GM18858 (cell line): ENCODE data around the gene GLIS2.

Experiments used
- ATAC-seq: cut with Tn5 transposase; IDR thresholded peaks from one replicate; pipeline ENCODE4 v1.9.1; 2021; ENCODE audit not compliant: unreplicated experiment

The GLIS2 gene

GRCh38 chr16:4315186-4316107 is at the start of gene GLIS2:
Gene GLIS2 (plus strand): TSS chr16:4316067. CDS start chr16:4332281, 16,214 bp downstream.
- no peak for ATAC-seq

DNA sequence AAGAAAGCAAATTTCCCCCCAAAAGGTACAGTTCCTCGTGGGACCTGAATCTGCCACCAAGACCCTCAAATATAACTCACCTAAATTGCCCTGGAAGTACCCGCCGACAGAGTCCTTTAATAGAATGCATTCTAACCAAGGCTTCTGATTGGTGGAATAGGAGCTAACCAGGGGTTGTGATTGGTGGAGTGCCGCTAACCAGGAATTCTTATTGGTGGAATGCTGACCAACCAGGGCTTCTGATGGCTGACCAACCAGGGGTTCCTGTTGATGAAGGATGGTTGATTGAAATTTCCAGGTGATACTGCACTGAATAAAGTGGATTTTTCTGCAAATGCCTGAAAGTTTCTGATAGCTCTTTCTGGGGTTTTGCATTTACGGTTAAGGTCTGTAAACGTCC is 49.5 kb upstream of the GLIS2 start:
- no peak for ATAC-seq

- ATAC-seq: no peak
These were observed 45.8 kb upstream of the GLIS2 start for GRCh38 chr16:4270091-4270490.

DNA sequence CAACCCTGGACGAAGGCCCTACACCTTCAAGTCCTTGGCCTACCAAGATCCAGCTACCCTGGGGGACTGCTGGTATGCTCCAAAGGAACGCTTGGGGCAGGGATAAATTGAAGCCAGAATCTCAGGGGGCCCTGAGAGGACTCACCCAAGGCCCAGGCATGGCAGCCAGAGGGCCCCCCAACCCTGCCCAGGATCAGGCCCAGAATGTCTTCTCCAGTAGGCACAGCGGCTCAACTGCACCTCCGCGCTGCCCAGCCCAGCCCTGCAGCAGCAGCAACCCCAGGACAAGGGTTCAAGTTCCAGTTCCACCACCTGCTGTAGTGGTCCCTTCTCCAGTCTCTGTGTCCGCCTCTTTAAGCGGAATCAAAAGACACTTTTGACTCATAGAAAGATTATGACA is 45.3 kb upstream of the GLIS2 start:
- no peak for ATAC-seq

GRCh38 chr16:4271176-4272113 is 44.4 kb upstream of the GLIS2 start:
- peak; percentile 46 for ATAC-seq

DNA sequence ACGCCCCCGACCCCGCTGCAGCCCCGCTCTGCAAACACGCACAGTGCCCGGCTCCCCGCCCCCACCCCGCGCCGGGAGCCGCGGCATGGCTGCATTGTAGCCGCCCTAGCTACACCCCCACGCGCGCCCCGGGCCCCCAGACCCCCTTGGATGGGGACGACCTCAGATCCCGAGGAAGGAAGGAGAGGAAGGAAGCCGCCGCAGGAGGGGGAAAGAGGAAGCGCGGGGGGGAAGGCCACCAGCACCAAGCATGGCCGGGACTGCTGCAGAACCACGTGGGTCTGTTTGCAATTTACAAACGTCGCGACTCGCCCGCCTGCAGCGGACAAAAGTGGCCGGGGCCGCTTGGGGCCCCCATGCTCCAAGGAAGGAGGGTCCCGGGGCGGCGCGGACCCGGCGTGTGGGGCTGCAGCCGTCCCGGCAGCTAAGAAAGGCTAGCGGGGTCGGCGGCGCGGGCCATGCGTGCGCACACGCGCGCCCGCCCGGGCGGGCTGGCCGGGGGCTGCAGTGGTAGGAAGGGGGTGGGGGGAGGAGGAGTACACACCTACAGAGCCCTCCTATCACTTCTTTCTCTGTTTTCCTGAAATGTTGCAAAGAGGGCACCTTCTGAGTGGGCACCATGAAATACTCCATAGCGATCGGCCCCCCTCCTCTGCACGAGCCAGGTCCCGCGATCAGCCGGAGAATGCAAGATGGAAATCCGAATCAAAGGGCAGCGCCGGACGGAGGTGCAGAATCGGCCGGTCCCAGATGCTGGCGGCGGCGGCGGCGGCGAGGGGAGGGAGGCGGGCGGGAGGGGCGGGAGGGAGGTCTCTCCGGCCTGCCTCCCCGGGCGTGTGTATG is 43.5 kb upstream of the GLIS2 start:
- no peak for ATAC-seq

- no peak for ATAC-seq
These were observed 42.0 kb upstream of the GLIS2 start for GRCh38 chr16:4273858-4274311.

GRCh38 chr16:4275861-4276260 is 40.0 kb upstream of the GLIS2 start:
- ATAC-seq: no peak

DNA sequence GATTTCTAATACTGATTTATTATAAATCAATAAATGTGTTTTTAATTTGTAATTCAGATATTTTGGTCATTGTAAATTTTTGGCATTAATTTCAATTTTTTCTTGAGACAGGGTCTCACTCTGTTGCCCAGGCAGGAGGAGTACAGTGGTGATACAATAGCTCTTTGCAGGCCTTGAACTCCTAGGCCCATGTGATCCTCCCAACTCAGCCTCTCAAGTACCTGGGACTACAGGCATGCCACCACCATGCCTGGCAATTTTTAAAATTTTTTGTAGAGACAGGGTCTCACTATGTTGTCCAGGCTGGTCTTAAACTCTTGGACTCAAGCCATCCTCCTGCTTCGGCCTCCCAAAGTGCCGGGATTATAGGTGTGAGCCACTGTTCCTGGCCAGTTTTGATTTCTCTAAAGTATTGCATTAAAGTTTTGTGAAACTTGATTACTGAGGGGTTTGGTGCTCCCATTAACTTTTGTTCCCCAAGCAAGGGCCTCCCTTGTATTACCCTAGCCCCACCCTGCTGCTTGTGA is 37.8 kb upstream of the GLIS2 start:
- no peak for ATAC-seq

DNA sequence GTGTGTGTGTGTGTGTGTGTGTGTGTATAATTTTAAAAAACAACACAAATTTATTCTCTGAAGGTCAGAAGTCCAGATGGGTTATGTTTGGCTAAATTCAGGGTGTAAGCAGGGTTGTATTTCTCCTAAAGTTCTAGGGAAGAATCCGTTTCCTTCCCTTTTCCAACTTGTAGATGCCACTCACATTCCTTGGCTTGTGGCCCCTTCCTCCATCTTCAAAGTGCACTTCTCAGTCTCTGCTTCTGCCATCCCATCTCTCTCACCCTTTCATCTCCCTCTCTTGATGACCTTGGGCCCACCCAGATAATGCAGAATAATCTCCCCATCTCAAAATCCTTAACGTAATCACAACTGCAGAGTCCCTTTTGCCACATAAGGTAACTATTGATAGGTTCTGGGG is 35.2 kb upstream of the GLIS2 start:
- ATAC-seq: no peak

DNA sequence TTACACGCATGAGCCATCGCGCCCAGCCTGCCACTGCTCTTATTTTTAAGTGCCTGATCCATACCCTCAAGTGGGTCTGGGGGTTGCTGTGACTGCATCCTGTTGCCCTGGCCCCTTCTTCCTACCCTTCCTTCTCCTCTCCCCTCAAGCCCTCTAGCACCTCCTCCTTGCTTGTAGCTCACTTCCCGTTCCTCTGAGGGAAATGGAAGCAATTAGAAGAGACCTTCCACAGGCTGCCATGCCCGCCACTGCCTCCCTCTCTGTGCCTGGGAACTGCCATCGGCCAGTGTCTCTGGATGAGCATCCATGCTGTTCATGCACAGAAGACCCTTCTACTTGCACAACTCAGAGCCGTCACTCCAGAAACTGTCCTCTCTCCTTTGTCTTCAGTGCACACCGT is 32.4 kb upstream of the GLIS2 start:
- ATAC-seq: no peak

GRCh38 chr16:4283939-4284338 is 31.9 kb upstream of the GLIS2 start:
- ATAC-seq: no peak

- ATAC-seq: no peak
These were observed 30.7 kb upstream of the GLIS2 start for GRCh38 chr16:4285167-4285566.

DNA sequence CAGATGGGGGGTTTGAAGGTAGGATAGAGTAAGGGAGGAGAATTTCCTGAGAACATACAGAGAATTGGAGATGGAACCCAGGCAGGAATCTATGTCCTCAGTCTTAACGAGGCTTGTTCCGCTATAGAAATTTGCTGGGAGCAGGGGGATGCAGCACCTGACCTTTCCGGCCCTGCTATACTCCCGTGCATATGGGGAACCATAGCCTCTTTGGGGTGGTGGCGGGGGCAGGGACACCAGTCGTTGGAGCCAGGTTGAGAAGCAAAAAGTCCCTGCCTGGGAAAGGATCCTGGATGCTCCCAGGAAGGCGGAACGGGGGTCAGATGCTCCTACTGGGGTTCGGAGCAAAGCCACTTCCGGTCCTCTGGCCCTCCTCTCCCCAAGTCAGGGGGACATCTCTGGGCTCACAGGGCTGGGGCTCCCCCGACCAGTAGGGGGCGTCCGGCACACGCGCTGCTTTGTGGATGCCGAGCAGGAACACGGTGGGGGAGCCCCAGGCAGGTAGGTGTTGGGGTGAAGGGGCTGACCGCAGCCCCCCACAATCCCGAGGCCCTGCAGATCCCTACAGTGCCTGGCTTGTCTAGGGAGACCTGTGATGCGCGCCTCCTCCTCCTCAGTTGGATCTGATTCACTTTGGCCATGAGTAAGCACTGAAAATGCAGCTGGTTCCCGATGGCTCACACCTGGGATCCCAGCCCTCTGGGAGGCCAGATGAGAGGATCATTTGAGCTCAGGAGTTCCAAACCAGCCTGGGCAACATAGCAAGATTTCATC is 27.5 kb upstream of the GLIS2 start:
- no peak for ATAC-seq

DNA sequence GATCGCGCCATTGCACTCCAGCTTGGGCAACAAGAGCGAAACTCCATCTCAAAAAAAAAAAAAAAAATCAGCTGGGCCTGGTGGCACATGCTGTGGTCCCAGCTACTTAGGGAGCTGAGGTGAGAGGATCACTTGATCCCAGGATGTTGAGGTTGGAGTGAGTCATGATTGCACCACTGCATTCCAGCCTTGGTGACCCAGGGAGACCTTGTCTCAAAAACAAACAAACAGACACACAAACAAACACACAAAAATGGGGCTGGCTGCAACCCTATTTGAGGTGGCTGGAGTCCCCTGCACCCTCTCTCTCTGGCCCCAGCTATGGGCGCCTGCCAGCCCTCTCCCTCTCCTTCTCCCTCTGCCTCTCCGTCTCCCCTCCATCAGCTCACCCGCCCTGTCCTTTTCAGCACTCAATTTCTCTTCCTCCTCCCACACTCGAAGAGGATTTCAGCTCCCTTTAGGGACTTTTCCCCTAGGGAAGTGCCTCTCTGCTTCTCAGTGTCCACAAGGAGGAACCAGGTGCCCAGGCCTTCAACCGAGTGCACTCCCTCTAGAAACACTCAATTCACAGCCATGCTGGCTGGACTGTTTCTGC is 25.5 kb upstream of the GLIS2 start:
- ATAC-seq: no peak

GRCh38 chr16:4291699-4292098 is 24.2 kb upstream of the GLIS2 start:
- ATAC-seq: no peak

GRCh38 chr16:4293181-4293716 is 22.6 kb upstream of the GLIS2 start:
- no peak for ATAC-seq

- ATAC-seq: no peak
These were observed 21.9 kb upstream of the GLIS2 start for GRCh38 chr16:4293822-4294457.

DNA sequence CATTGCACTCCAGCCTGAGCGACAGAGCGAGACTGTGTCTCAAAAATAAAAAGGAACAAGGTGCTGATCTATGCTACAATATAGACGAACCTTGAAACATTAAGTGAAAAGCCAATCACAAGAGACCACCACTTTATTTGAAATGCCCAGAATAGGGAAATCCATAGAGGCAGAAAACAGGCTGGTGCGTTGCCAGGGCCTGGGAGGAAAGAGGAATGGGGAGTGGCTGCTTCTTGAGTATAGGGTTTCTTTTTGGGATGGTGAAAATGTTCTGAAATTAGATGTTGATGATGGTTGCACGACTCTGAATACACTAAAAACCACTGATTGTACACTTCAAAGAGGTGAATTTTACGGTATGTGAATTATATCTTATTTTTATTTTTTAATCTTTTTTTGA is 20.3 kb upstream of the GLIS2 start:
- no peak for ATAC-seq
